Skeletal muscle satellite cell (primary cell): ENCODE measurements around the gene AGAP2.
A peak's percentile ranks its signal among the peaks of the same experiment; 100 is the strongest.
"Not testable (repeated sequence)": the region's sequence is repeated elsewhere in the genome, so short reads cannot be mapped to it uniquely, and the experiment has no call there.

ENCODE experiments used
- H3K27me3 ChIP-seq: 2 replicates; pipeline ENCODE4 v1.7.0; 2013; ENCODE audit warnings: low read length; ENCODE audit not compliant: control insufficient read depth, insufficient read depth
- H3K36me3 ChIP-seq: 2 replicates; pipeline ENCODE4 v1.7.0; 2013; ENCODE audit warnings: mild to moderate bottlenecking, control low read depth, low read length; ENCODE audit not compliant: insufficient read depth
- H3K4me1 ChIP-seq: 2 replicates; pipeline ENCODE4 v1.7.0; 2013; ENCODE audit warnings: low read length; ENCODE audit not compliant: control insufficient read depth, insufficient read depth
- H3K4me2 ChIP-seq: 2 replicates; pipeline ENCODE4 v1.7.0; 2013; ENCODE audit warnings: mild to moderate bottlenecking, low read length
- H3K4me3 ChIP-seq: 2 replicates; pipeline ENCODE4 v1.7.0; 2013; ENCODE audit warnings: low read length
- H3K9ac ChIP-seq: 2 replicates; pipeline ENCODE4 v1.7.0; 2013; ENCODE audit warnings: mild to moderate bottlenecking, low read depth, low read length, moderate library complexity
- H3K9me3 ChIP-seq: replicated peaks from 2 replicates; pipeline ENCODE4 v1.7.0; 2013; ENCODE audit warnings: mild to moderate bottlenecking, control low read depth, low read length

The AGAP2 gene

DNA sequence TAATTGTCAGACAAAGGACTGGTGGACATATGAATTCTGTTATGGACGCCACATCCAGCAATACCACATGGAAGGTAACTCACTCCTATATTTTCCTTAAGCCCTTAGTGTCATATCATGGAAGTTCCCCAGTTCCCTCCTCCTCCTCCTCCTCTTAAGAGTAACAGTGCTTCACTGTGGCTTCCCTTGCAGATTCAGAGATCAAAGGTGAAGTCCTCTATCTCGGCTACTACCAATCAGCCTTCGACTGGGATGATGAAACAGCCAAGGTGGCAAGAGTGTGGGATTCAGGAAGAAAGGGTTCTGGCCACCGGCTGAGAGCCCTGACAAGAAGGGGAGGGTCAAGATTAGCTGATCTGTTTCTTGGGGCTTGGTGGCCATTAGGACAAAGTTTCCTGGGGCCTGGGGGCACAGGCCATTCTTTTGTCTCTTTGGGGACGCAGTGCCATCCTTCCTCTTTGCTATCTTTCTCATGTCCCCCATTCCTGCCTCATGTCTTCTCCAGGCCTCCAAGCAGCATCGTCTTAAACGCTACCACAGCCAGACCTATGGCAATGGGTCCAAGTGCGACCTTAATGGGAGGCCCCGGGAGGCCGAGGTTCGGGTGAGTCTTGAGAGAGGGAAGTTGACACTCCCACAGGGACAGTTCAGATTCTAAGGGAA, 42.6 kb downstream of the AGAP2 start:
- Histone ChIP-seq H3K4me3 (no peak overlapping the region), H3K27me3 (no peaks in the 10 kb centered on the region), H3K9me3 (no peaks in the 10 kb centered on the region), H3K36me3 (peaks cover 26% of the 10 kb centered on the region), H3K9ac (no peak overlapping the region), H3K4me1 (peaks cover 7% of the 10 kb centered on the region), H3K4me2 (no peak overlapping the region)

GRCh38 chr12:57694459-57695019, 44.0 kb downstream of the AGAP2 start:
- Histone ChIP-seq H3K9ac (peak overlapping the region; percentile 90), H3K4me1 (peaks cover 7% of the 10 kb centered on the region), H3K9me3 (no peaks in the 10 kb centered on the region), H3K4me2 (peak overlapping the region; percentile 97), H3K27me3 (no peaks in the 10 kb centered on the region), H3K36me3 (peaks cover 23% of the 10 kb centered on the region), H3K4me3 (peak overlapping the region; percentile 87)

DNA sequence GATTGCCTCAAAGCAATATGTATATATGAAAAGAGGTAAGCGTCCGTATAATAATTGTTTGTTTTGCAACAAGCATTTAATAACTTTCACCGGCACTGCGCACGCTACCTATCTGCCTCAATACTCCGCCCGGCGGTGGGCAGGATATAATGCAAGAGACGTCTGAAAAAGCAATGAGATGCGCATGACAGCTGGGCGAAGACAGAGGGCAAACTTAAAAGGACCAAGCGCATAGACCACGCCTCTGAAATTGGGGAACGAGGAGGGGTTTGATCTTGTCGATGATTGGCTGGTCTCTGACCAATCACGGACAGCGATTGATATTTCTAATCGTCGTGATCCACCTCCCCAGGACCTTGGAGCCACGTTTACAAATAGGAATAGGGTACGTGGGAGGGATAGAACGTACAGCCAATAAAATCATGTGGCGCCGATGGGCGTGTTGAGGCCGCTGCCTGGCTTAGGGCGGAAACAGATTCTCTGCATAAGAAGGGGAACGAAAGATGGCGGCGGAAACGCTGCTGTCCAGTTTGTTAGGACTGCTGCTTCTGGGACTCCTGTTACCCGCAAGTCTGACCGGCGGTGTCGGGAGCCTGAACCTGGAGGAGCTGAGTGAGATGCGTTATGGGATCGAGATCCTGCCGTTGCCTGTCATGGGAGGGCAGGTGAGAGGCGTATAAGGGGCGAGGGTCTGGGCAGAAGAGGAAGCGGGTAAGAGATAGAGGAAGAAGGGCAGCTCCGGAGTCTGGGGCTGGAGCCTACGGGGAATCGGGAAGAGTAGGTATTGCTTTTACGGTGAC, 44.7 kb downstream of the AGAP2 start, which contains the start of gene OS9:
OS9 (plus strand) TSS at position 474 of the 800 bp plus-strand sequence; CDS start at position 504, 30 bp downstream.
- H3K9me3 ChIP-seq, result no peaks in the 10 kb centered on the region
- peak within 1 kb of the TSS; percentile 90 for H3K9ac ChIP-seq
- peaks cover 23% of the 10 kb centered on the region for H3K36me3 ChIP-seq
- peak within 1 kb of the TSS; percentile 87 for H3K4me3 ChIP-seq
- H3K27me3 ChIP-seq, result peaks cover 3% of the 10 kb centered on the region
- peak within 1 kb of the TSS; percentile 97 for H3K4me2 ChIP-seq
- H3K4me1 ChIP-seq, result peaks cover 7% of the 10 kb centered on the region

DNA sequence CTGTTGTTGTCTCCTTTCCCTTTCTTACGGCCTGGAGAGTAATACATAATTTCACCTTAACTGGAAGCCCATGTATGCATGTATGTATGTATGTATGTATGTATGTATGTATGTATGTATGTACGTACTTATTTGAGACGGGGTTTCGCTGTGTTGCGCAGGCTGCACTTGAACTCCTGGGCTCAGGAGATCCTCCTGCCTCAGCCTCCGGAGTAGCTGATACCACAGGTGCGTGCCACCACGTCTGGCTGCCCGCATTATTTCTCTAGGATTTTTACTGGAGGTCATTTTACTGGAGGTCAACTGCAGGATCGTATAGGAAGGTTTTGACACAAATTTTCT, 45.3 kb downstream of the AGAP2 start:
- Histone ChIP-seq H3K4me3 (peak overlapping the region; percentile 40), H3K9ac (no peak overlapping the region), H3K4me1 (peaks cover 7% of the 10 kb centered on the region), H3K9me3 (no peaks in the 10 kb centered on the region), H3K36me3 (peaks cover 18% of the 10 kb centered on the region), H3K4me2 (peak overlapping the region; percentile 65), H3K27me3 (peaks cover 7% of the 10 kb centered on the region)

GRCh38 chr12:57692500-57692899, 46.0 kb downstream of the AGAP2 start:
- Histone ChIP-seq H3K27me3 (peaks cover 12% of the 10 kb centered on the region), H3K4me1 (peaks cover 7% of the 10 kb centered on the region)

GRCh38 chr12:57688931-57689330, 49.6 kb downstream of the AGAP2 start:
- no peaks in the 10 kb centered on the region for H3K36me3 ChIP-seq
- H3K4me3 ChIP-seq, result no peak overlapping the region
- no peaks in the 10 kb centered on the region for H3K4me1 ChIP-seq
- H3K27me3 ChIP-seq, result peaks cover 27% of the 10 kb centered on the region
- no peak overlapping the region for H3K9ac ChIP-seq
- H3K9me3 ChIP-seq, result no peaks in the 10 kb centered on the region
- H3K4me2 ChIP-seq, result no peak overlapping the region

More at GRCh38 chr12:57692500-57692899, 46.0 kb downstream of the AGAP2 start:
- Histone ChIP-seq H3K9ac (no peak overlapping the region), H3K36me3 (peaks cover 15% of the 10 kb centered on the region), H3K4me3 (no peak overlapping the region), H3K4me2 (no peak overlapping the region), H3K9me3 (no peaks in the 10 kb centered on the region)

- H3K36me3 ChIP-seq, result no peaks in the 10 kb centered on the region
- H3K4me3 ChIP-seq, result no peak overlapping the region
Observed at GRCh38 chr12:57687862-57688261, 50.7 kb downstream of the AGAP2 start.

DNA sequence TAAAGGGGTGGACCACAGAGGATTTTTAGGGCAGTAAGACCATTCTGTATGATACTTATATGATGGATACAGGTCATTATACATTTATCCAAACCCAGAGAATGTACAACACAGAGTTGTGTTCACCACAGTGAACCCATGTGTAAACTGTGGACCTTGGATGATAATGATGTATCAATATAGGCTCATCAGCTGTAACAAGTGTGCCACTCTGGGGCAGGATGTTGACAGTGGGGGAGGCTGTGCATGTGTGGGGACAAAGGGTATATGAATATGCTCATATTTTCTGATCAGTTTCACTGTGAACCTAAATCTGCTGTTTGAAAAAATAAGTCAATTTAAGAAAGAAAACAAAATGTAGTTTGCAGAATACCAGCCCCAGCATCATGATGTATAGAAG, 58.8 kb downstream of the AGAP2 start:
- Histone ChIP-seq H3K4me2 (no peak overlapping the region), H3K27me3 (peaks cover 20% of the 10 kb centered on the region), H3K9ac (no peak overlapping the region), H3K4me3 (no peak overlapping the region), H3K9me3 (no peaks in the 10 kb centered on the region), H3K4me1 (no peaks in the 10 kb centered on the region), H3K36me3 (no peaks in the 10 kb centered on the region)

More at GRCh38 chr12:57687862-57688261, 50.7 kb downstream of the AGAP2 start:
- no peaks in the 10 kb centered on the region for H3K4me1 ChIP-seq
- H3K9me3 ChIP-seq, result no peaks in the 10 kb centered on the region
- H3K9ac ChIP-seq, result no peak overlapping the region
- H3K27me3 ChIP-seq, result peaks cover 29% of the 10 kb centered on the region
- no peak overlapping the region for H3K4me2 ChIP-seq

DNA sequence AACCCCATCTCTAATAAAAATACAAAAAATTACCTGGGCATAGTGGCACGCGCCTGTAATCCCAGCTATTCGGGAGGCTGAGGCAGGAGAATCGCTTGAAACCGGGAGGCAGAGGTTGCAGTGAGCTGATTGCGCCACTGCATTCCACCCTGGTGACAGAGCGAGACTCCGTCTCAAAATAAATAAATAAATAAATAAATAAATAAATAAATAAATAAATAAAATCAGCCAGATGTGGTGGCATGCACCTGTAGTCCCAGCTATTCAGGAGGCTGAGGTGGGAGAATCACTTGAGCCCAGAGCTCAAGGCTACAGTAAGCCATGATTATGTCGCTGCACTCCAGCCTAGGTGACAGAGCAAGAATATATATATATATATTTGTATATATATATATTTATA, 60.6 kb downstream of the AGAP2 start:
- not testable (repeated sequence) for H3K4me2 ChIP-seq, H3K4me3 ChIP-seq, H3K36me3 ChIP-seq, H3K4me1 ChIP-seq, H3K9me3 ChIP-seq, H3K9ac ChIP-seq
- peaks cover 22% of the 10 kb centered on the region for H3K27me3 ChIP-seq

DNA sequence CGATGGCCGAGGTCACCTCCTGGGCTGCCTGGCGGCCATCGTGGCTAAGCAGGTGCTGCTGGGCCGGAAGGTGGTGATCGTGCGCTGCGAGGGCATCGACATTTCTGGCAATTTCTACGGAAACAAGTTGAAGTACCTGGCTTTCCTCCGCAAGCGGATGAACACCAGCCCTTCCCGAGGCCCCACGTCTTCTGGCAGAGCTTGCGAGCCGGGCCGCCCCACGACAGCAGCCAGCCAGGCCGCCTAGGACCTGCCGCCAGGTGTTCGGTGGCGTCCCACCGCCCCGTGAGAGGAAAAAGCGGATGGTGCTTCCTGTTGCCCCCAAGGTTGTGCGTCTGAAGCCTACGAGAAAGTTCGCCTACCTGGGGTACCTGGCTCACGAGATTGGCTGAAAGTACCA, 63.9 kb downstream of the AGAP2 start:
- Histone ChIP-seq H3K4me2 (no peak overlapping the region), H3K36me3 (no peaks in the 10 kb centered on the region), H3K9me3 (no peaks in the 10 kb centered on the region), H3K4me1 (no peaks in the 10 kb centered on the region), H3K9ac (no peak overlapping the region), H3K27me3 (peaks cover 23% of the 10 kb centered on the region), H3K4me3 (no peak overlapping the region)
